Fibroblast of villous mesenchyme (primary cell): Measurements from ENCODE around the gene PVALB. TPM values are rescaled to one million over a fixed set of nuclear protein-coding genes. Genes with fewer than 3 reads are reported as not detected.
"Not testable (repeated sequence)": the region's sequence is repeated elsewhere in the genome, so short reads cannot be mapped to it uniquely, and the experiment has no call there.

Experiments
- DNase-seq: peaks from one replicate; pipeline ENCODE4 v3.0.0-alpha.2; 2010; ENCODE audit warnings: low read depth
- H3K4me3 ChIP-seq: 2 replicates; pipeline ENCODE4 v1.5.1; 2011; ENCODE audit warnings: low read depth, mild to moderate bottlenecking, low read length
- CTCF ChIP-seq: IDR thresholded peaks from 2 replicates; pipeline ENCODE4 v1.5.1; 2012; ENCODE audit warnings: low read depth, mild to moderate bottlenecking, low read length; ENCODE audit not compliant: insufficient read depth
- total RNA-seq: library from RNA; depleted of rRNA; stranded (reverse); fragments of >200 nt; gene quantifications from 2 replicates; pipeline ENCODE4 v1.2.3, GENCODE V29; 2012

Gene PVALB
- total RNA-seq, 1 donor: not detected

DNA sequence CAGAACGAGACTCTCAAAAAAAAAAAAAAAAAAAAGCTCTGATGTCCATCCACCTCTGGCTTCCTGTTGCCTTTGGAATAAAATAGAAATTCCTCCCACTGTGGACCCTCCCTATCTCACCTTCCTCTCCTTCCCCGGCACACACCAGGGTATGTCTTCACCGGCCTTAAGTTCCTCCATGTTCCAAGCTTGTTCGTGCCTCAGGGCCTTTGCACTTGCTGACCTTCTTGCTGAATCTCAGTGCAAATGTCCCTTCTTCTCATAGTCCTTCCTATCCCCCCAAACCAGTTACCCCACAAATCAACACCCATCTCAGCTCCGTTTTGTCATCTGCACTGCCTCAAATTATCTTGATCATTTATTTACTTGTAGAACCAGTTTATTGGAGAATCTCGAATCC, 61.5 kb downstream of the PVALB start:
- no peak for TF ChIP-seq CTCF
- no peak overlapping the region for H3K4me3 ChIP-seq
- DNase-seq: no peak

DNA sequence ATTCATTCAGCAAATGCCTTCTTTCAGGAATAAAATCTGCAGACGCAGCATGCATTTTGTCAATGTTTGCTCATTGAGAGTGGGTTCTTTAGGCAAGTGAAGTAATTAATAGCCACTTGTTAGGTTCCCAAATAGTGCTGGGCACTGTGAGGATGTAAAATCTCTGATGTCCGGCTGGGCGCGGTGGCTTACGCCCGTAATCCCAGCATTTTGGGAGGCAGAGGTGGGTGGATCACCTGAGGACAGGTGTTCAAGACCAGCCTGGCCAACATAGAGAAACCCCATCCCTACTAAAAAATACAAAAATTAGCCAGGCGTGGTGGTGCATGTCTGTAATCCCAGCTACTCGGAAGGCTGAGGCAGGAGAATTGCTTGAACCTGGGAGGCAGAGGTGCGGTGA, 62.0 kb downstream of the PVALB start:
- not testable (repeated sequence) for H3K4me3 ChIP-seq, DNase-seq

DNA sequence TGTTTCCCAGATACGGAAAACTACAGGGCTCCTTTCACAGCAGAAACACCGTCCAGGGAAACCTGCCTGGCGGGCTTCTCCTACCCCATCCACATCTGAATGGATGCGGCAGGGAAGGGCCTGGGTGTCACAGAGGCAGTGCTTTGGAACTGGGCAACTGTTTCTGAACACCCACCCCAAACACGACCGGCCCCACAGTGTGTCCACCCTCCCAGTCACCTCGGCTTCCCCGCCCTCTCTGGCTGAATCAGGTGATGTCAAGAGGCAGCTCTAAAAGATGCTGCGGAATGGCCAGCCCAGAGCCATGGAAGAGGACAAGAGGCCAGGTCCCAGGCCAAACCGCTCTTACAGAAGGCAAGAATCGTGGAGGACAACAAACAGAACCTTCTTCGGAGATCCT, 62.9 kb downstream of the PVALB start:
- TF ChIP-seq CTCF: no peak
- DNase-seq: no peak
- H3K4me3 ChIP-seq: no peak overlapping the region

GRCh38 chr22:36753120-36753802, 63.6 kb downstream of the PVALB start:
- no peak overlapping the region for H3K4me3 ChIP-seq
- DNase-seq: no peak
- no peak for TF ChIP-seq CTCF

Other genes starting within 250 kb of the PVALB start
- gene CACNG2, start 113.3 kb downstream of the PVALB start, total RNA-seq: not detected in 2 replicates
- 16.0 and 24.5 TPM in 2 replicates for gene IFT27, start 40.9 kb downstream of the PVALB start, total RNA-seq
- not detected in 2 replicates for gene NCF4, start 44.0 kb upstream of the PVALB start, total RNA-seq
- gene CSF2RB, start 96.6 kb upstream of the PVALB start, total RNA-seq: 2.6 and 11.2 TPM in 2 replicates
- gene TST, start 202.4 kb upstream of the PVALB start, total RNA-seq: 45.4 and 54.4 TPM in 2 replicates
- 64.3 and 94.1 TPM in 2 replicates for gene MPST, start 202.7 kb upstream of the PVALB start, total RNA-seq
- gene KCTD17, start 234.7 kb upstream of the PVALB start, total RNA-seq: 28.9 and 34.1 TPM in 2 replicates